ENCODE results near the gene SYN1.

GRCh38 chrX:47568656-47569295 is 50.9 kb downstream of the SYN1 start:
- TF ChIP-seq CTCF (optimal IDR thresholded peaks at IDR 0.05 in 1 of 3, IDR thresholded peaks at IDR 0.05 in 1 of 3, conservative IDR thresholded peaks at IDR 0.05 in 1 of 3; ENCODE audit: extremely low read depth in 1 of 3, insufficient read depth in 2 of 3, low read length in 3 of 3), result peak in 2 of 3 experiments; percentile 33 to 34
- TF ChIP-seq EZH2 (IDR thresholded peaks at IDR 0.05; ENCODE audit: low read length), result no peak
